ENCODE results near the gene SPEN. TPM values are rescaled to one million over a fixed set of nuclear protein-coding genes. Genes with fewer than 3 reads are reported as not detected.

Gene SPEN
- total and polyA plus RNA-seq, 10 of the 15 experiments (the other 5 are each of a cell fraction or from before 2014, with no cell fraction given), result 5.2 to 58.7 (median 20.1) TPM

DNA sequence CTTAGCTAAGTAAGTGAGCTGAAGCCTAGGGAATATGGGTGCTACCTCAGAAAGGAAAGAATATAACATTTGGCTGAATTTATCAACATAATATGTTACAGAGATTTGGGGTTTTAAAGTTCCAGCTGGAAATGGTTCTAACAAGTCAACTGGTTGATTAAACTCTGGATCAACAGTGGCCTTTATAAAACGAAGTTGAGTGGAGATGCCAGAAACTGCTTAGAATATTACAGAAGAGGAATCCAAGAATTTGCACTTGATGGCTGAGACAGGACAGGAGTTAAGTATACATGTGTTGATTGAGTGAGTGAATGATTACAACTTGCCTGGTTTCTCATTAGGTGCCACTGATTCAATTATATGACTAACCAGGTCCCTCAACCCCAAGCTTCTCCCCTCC is 135.8 kb downstream of the SPEN start:
- ChIA-PET POLR2A (no interaction called here), SMC1A (ENCODE audit: uncharacterized antibody, unreplicated experiment) (no interaction called here), RAD21 (ENCODE audit: unreplicated experiment) (interaction anchor here (1.2 kb wide), 1 partner anchor 168 kb away, joined by 4 read pairs; no protein-coding TSS in a partner anchor), CTCF (interaction anchor here (0.6 to 0.8 kb wide), 2 partner anchors 12 to 158 kb away, joined by 3 read pairs; no protein-coding TSS in a partner anchor)
- in situ Hi-C loops (cut with MboI), result no loop called here
- Histone ChIP-seq H3K79me2 (ENCODE audit: control insufficient read depth, insufficient read depth, low read length) (no peaks in the 10 kb centered on the region), H3K27me3 (replicated peaks in 1 of 2; ENCODE audit: control insufficient read depth in 2 of 2, insufficient read depth in 2 of 2, low read length in 1 of 2) (no peaks in the 10 kb centered on the region), H3K4me1 (ENCODE audit: control insufficient read depth, insufficient read depth, low read length) (no peaks in the 10 kb centered on the region), H3K27ac (ENCODE audit: control insufficient read depth, insufficient read depth) (no peak overlapping the region), H3K9ac (ENCODE audit: control insufficient read depth, insufficient read depth, low read length) (no peak overlapping the region), H2AFZ (ENCODE audit: control insufficient read depth, low read depth, low read length) (no peak overlapping the region), H3K36me3 (ENCODE audit: control insufficient read depth in 2 of 2, insufficient read depth in 2 of 2, low read length in 1 of 2) (no peaks in the 10 kb centered on the region), H3K4me3 (no peak overlapping the region), H3K4me2 (ENCODE audit: control insufficient read depth, insufficient read depth) (no peak overlapping the region), H4K20me1 (ENCODE audit: control insufficient read depth, insufficient read depth) (no peaks in the 10 kb centered on the region), H3K9me3 (replicated peaks; ENCODE audit: control insufficient read depth, insufficient read depth, low read length) (peaks cover 5% of the 10 kb centered on the region; the same call in 1 of the 3 replicates)
- ATAC-seq (no peak), DNase-seq (ENCODE audit: low read depth, low spot score) (no peak), FAIRE-seq (no peak)
- WGBS (ENCODE audit: insufficient coverage, insufficient replicate concordance, low lambda C conversion rate, missing lambda C conversion rate), result 0% methylated on average over 1 of the region's 1 CpG
- no TSS peak for BruUV-seq (replicated peaks)
- intact Hi-C loops (cut with micrococcal nuclease; ENCODE audit: unreplicated experiment), result no loop called here
- TF ChIP-seq PAX8 (IDR thresholded peaks at IDR 0.05) (no peak), CBX5 (IDR thresholded peaks at IDR 0.05; ENCODE audit: low read depth) (no peak), SPI1 (IDR thresholded peaks at IDR 0.05; ENCODE audit: borderline replicate concordance, insufficient read depth, low read depth, low read length) (no peak), BACH1 (IDR thresholded peaks at IDR 0.05; ENCODE audit: borderline replicate concordance) (no peak), IRF4 (IDR thresholded peaks at IDR 0.05; ENCODE audit: low read depth, low read length) (no peak), HDGF (IDR thresholded peaks at IDR 0.05) (no peak), RAD21 (IDR thresholded peaks at IDR 0.05; ENCODE audit: insufficient read depth, low read depth, low read length) (no peak), SUPT20H (IDR thresholded peaks at IDR 0.05; ENCODE audit: borderline replicate concordance, control insufficient read depth, low read depth, low read length) (no peak), KLF5 (IDR thresholded peaks at IDR 0.05; ENCODE audit: partially characterized antibody) (no peak), SP1 (IDR thresholded peaks at IDR 0.05; ENCODE audit: low read depth, low read length) (no peak), DPF2 (IDR thresholded peaks at IDR 0.05) (no peak), NFYA (IDR thresholded peaks at IDR 0.05; ENCODE audit: borderline replicate concordance, low read depth, low read length) (no peak), NFIC (IDR thresholded peaks at IDR 0.05; ENCODE audit: low read depth, low read length) (no peak), BCL11A (IDR thresholded peaks at IDR 0.05; ENCODE audit: low read depth, low read length) (no peak)
- TF ChIP-seq, protein P1, sequence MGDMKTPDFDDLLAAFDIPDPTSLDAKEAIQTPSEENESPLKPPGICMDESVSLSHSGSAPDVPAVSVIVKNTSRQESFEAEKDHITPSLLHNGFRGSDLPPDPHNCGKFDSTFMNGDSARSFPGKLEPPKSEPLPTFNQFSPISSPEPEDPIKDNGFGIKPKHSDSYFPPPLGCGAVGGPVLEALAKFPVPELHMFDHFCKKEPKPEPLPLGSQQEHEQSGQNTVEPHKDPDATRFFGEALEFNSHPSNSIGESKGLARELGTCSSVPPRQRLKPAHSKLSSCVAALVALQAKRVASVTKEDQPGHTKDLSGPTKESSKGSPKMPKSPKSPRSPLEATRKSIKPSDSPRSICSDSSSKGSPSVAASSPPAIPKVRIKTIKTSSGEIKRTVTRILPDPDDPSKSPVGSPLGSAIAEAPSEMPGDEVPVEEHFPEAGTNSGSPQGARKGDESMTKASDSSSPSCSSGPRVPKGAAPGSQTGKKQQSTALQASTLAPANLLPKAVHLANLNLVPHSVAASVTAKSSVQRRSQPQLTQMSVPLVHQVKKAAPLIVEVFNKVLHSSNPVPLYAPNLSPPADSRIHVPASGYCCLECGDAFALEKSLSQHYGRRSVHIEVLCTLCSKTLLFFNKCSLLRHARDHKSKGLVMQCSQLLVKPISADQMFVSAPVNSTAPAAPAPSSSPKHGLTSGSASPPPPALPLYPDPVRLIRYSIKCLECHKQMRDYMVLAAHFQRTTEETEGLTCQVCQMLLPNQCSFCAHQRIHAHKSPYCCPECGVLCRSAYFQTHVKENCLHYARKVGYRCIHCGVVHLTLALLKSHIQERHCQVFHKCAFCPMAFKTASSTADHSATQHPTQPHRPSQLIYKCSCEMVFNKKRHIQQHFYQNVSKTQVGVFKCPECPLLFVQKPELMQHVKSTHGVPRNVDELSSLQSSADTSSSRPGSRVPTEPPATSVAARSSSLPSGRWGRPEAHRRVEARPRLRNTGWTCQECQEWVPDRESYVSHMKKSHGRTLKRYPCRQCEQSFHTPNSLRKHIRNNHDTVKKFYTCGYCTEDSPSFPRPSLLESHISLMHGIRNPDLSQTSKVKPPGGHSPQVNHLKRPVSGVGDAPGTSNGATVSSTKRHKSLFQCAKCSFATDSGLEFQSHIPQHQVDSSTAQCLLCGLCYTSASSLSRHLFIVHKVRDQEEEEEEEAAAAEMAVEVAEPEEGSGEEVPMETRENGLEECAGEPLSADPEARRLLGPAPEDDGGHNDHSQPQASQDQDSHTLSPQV (IDR thresholded peaks at IDR 0.05), result no peak
- TF ChIP-seq, protein P2, sequence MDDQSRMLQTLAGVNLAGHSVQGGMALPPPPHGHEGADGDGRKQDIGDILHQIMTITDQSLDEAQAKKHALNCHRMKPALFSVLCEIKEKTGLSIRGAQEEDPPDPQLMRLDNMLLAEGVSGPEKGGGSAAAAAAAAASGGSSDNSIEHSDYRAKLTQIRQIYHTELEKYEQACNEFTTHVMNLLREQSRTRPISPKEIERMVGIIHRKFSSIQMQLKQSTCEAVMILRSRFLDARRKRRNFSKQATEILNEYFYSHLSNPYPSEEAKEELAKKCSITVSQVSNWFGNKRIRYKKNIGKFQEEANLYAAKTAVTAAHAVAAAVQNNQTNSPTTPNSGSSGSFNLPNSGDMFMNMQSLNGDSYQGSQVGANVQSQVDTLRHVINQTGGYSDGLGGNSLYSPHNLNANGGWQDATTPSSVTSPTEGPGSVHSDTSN (IDR thresholded peaks at IDR 0.05; ENCODE audit: insufficient replicate concordance, low read depth, low read length), result no peak
- TF ChIP-seq, protein P3, sequence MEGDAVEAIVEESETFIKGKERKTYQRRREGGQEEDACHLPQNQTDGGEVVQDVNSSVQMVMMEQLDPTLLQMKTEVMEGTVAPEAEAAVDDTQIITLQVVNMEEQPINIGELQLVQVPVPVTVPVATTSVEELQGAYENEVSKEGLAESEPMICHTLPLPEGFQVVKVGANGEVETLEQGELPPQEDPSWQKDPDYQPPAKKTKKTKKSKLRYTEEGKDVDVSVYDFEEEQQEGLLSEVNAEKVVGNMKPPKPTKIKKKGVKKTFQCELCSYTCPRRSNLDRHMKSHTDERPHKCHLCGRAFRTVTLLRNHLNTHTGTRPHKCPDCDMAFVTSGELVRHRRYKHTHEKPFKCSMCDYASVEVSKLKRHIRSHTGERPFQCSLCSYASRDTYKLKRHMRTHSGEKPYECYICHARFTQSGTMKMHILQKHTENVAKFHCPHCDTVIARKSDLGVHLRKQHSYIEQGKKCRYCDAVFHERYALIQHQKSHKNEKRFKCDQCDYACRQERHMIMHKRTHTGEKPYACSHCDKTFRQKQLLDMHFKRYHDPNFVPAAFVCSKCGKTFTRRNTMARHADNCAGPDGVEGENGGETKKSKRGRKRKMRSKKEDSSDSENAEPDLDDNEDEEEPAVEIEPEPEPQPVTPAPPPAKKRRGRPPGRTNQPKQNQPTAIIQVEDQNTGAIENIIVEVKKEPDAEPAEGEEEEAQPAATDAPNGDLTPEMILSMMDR (IDR thresholded peaks at IDR 0.05 in 2 of 3, conservative IDR thresholded peaks at IDR 0.05 in 1 of 3; ENCODE audit: control insufficient read depth in 2 of 3, extremely low read depth in 1 of 3, insufficient read depth in 1 of 3, low read depth in 3 of 3, low read length in 3 of 3), result no peak
- TF ChIP-seq, protein P4, sequence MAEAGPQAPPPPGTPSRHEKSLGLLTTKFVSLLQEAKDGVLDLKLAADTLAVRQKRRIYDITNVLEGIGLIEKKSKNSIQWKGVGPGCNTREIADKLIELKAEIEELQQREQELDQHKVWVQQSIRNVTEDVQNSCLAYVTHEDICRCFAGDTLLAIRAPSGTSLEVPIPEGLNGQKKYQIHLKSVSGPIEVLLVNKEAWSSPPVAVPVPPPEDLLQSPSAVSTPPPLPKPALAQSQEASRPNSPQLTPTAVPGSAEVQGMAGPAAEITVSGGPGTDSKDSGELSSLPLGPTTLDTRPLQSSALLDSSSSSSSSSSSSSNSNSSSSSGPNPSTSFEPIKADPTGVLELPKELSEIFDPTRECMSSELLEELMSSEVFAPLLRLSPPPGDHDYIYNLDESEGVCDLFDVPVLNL (IDR thresholded peaks at IDR 0.05; ENCODE audit: low read depth, low read length), result no peak
